Measurements from ENCODE around the gene PSME1. TPM values are rescaled to one million over a fixed set of nuclear protein-coding genes. Genes with fewer than 3 reads are reported as not detected.

The PSME1 gene
- 61.7 TPM for polyA plus RNA-seq (2013, experiment 1 of 2)
- 61.2 TPM for polyA plus RNA-seq (2013, experiment 2 of 2)

DNA sequence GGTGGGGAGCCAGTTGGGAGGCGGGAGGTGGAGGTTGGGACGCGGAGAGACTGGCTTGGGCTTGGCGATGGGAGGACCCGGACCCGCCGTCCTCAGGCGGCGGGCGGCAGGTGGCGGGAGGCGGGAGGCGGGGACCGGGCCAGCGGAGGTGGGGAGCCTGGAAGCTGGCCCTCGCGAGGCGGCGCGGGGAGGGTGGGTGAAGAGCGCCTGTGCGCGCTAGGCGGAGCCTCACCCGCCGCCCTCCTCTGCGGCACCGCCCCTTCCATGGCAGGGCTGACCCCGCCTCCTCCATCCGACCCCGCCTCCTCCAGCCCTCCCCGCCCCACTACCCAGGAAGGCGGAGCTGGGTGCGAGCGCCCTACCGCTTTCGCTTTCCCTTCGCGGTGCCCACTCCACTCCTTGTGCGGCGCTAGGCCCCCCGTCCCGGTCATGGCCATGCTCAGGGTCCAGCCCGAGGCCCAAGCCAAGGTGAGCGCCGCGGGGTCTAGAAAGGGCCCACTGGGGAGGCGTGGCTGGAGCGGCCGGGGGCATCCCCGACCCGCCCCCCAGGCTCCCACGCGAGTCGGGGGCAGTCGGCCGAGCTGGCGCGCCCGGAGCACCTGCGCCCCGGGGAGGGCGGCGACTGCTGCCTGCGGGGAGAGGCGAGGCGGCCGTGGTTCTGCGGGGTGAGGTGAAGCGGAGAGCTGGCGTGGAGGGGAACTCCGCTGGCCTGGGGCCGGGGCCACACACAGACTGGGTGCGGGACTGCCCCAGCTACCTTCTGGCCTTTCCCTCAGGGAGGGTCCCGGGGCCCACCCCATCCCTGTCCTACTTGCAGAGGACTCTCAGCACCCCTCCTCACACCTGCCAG, at the start of gene PSME1:
PSME1 (plus strand) TSS at position 361 of the 850 bp plus-strand sequence; CDS start at position 430, 69 bp downstream.
- peak within 1 kb of the TSS; percentile 73 for H2BK5ac ChIP-seq (ENCODE audit: low read length)
- H2AK5ac ChIP-seq (ENCODE audit: low read depth, low read length), result peak within 1 kb of the TSS; percentile 79
- H2BK120ac ChIP-seq (ENCODE audit: low read depth, low read length), result no peak within 1 kb of the TSS
- peak; percentile 85 for DNase-seq (ENCODE audit: low spot score)
- peak within 1 kb of the TSS; percentile 87 to 94 for H3K4me3 ChIP-seq (ENCODE audit: low read length in 2 of 2)
- no peak within 1 kb of the TSS for H3K4ac ChIP-seq (ENCODE audit: low read length)
- H3K27me3 ChIP-seq (ENCODE audit: control insufficient read depth in 3 of 3, insufficient read depth in 3 of 3, low read depth in 1 of 3, low read length in 3 of 3), result no peaks in the 10 kb centered on the region
- peak within 1 kb of the TSS; percentile 83 for H2BK15ac ChIP-seq (ENCODE audit: low read length)
- peak within 1 kb of the TSS; percentile 100 for H3K18ac ChIP-seq (ENCODE audit: low read length)
- H2BK12ac ChIP-seq (ENCODE audit: low read length), result no peak within 1 kb of the TSS
- H4K91ac ChIP-seq (ENCODE audit: low read depth, low read length, poor library complexity), result peak within 1 kb of the TSS; percentile 90
- H3K9ac ChIP-seq (ENCODE audit: low read depth, low read length, poor library complexity), result peak within 1 kb of the TSS; percentile 96
- H2AFZ ChIP-seq (ENCODE audit: low read length), result peak within 1 kb of the TSS; percentile 95
- H3K27ac ChIP-seq (replicated peaks; ENCODE audit: low read length), result no peak within 1 kb of the TSS
- no CpG with 5 or more reads among the region's 75 CpGs for WGBS, 2 donors (ENCODE audit: extremely low coverage in 2 of 2, insufficient read length in 2 of 2, insufficient replicate concordance in 1 of 2)
- peak within 1 kb of the TSS; percentile 93 for H4K8ac ChIP-seq (ENCODE audit: low read depth, low read length)
- no peaks in the 10 kb centered on the region for H3K9me3 ChIP-seq (replicated peaks in 1 of 2; ENCODE audit: control insufficient read depth in 2 of 2, insufficient read depth in 1 of 2, low read depth in 1 of 2, low read length in 2 of 2)
- peaks cover 11 to 12% of the 10 kb centered on the region in 2 donors for H3K4me1 ChIP-seq (ENCODE audit: control insufficient read depth in 2 of 2, insufficient read depth in 1 of 2, low read depth in 1 of 2, low read length in 2 of 2)
- H3K79me1 ChIP-seq (ENCODE audit: low read depth, low read length), result peaks cover 5% of the 10 kb centered on the region
- peaks cover 19 to 32% of the 10 kb centered on the region in 2 donors for H3K36me3 ChIP-seq (replicated peaks in 1 of 2; ENCODE audit: control insufficient read depth in 2 of 2, insufficient read depth in 2 of 2, low read length in 2 of 2)
- peak within 1 kb of the TSS; percentile 98 for H3K14ac ChIP-seq (ENCODE audit: low read length)
- peak within 1 kb of the TSS; percentile 90 for H3K4me2 ChIP-seq (ENCODE audit: insufficient read depth, low read length, poor library complexity, severe bottlenecking)
- peak within 1 kb of the TSS; percentile 75 for H3K23ac ChIP-seq (ENCODE audit: low read depth, low read length, poor library complexity)

DNA sequence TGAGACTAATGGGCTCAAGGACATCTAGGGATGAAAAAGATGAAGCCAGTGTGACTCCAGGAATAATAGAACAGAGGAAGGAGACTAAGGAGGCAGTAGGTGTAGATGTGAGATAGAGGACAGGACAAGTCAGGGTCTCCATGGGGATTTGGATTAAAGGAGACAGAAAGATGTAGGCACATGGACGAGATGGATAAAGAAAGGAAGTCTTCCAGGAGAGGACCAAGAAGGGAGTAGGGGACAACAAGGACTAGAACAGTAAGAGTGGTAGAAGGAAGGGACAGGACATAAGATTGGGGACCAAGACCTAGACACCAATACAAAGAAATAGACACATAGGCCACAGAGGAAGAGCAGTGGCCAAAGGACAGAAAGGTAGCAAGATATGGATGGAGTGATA, 49.0 kb upstream of the PSME1 start:
- Histone ChIP-seq H3K4ac (ENCODE audit: low read length) (no peak overlapping the region), H3K9me3 (replicated peaks in 1 of 2; ENCODE audit: control insufficient read depth in 2 of 2, insufficient read depth in 1 of 2, low read depth in 1 of 2, low read length in 2 of 2) (peaks cover 0 to 5% of the 10 kb centered on the region in 2 donors), H3K9ac (ENCODE audit: low read depth, low read length, poor library complexity) (no peak overlapping the region), H3K18ac (ENCODE audit: low read length) (no peak overlapping the region), H3K27me3 (ENCODE audit: control insufficient read depth in 3 of 3, insufficient read depth in 3 of 3, low read depth in 1 of 3, low read length in 3 of 3) (peaks cover 0 to 43% (median 12%) of the 10 kb centered on the region in 3 experiments), H3K79me1 (ENCODE audit: low read depth, low read length) (no peaks in the 10 kb centered on the region), H3K27ac (replicated peaks; ENCODE audit: low read length) (no peak overlapping the region), H3K36me3 (replicated peaks in 1 of 2; ENCODE audit: control insufficient read depth in 2 of 2, insufficient read depth in 2 of 2, low read length in 2 of 2) (no peaks in the 10 kb centered on the region), H2AFZ (ENCODE audit: low read length) (no peak overlapping the region), H2BK120ac (ENCODE audit: low read depth, low read length) (no peak overlapping the region), H2BK12ac (ENCODE audit: low read length) (no peak overlapping the region), H3K14ac (ENCODE audit: low read length) (no peak overlapping the region), H3K23ac (ENCODE audit: low read depth, low read length, poor library complexity) (no peak overlapping the region), H3K4me3 (ENCODE audit: low read length in 2 of 2) (no peak overlapping the region), H2AK5ac (ENCODE audit: low read depth, low read length) (no peak overlapping the region), H2BK5ac (ENCODE audit: low read length) (no peak overlapping the region), H4K91ac (ENCODE audit: low read depth, low read length, poor library complexity) (no peak overlapping the region), H3K4me1 (ENCODE audit: control insufficient read depth in 2 of 2, insufficient read depth in 1 of 2, low read depth in 1 of 2, low read length in 2 of 2) (peaks cover 3 to 6% of the 10 kb centered on the region in 2 donors), H2BK15ac (ENCODE audit: low read length) (no peak overlapping the region), H4K8ac (ENCODE audit: low read depth, low read length) (no peak overlapping the region), H3K4me2 (ENCODE audit: insufficient read depth, low read length, poor library complexity, severe bottlenecking) (no peak overlapping the region)
- WGBS, 2 donors (ENCODE audit: extremely low coverage in 2 of 2, insufficient read length in 2 of 2, insufficient replicate concordance in 1 of 2), result no CpG with 5 or more reads among the region's 1 CpG
- DNase-seq (ENCODE audit: low spot score), result no peak

DNA sequence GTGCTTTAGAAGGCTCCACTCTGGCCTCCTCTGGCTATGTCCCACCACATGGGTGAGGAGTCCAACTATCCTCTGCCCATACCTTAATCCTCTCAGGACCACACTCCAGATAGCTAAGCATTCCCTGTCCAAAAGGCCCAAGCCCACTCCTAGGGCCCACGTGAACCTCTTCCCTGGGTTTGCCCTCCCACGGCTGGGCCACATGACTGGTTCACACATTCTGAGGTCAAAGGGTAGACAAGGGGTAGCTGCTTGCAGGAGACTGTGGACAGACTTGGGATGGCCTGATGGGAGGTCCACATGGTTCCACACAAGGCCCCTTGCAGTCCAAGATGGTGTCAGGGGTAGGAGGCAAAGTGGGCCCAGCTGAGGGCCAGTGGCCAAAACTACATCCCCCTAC, 47.9 kb upstream of the PSME1 start:
- peaks cover 0 to 32% (median 3%) of the 10 kb centered on the region in 3 experiments for H3K27me3 ChIP-seq (ENCODE audit: control insufficient read depth in 3 of 3, insufficient read depth in 3 of 3, low read depth in 1 of 3, low read length in 3 of 3)
- no peak overlapping the region for H2BK5ac ChIP-seq (ENCODE audit: low read length)
- no peak overlapping the region for H4K8ac ChIP-seq (ENCODE audit: low read depth, low read length)
- H3K4me1 ChIP-seq (ENCODE audit: control insufficient read depth in 2 of 2, insufficient read depth in 1 of 2, low read depth in 1 of 2, low read length in 2 of 2), result peaks cover 3 to 6% of the 10 kb centered on the region in 2 donors
- H3K23ac ChIP-seq (ENCODE audit: low read depth, low read length, poor library complexity), result no peak overlapping the region
- H3K4me2 ChIP-seq (ENCODE audit: insufficient read depth, low read length, poor library complexity, severe bottlenecking), result no peak overlapping the region
- H3K18ac ChIP-seq (ENCODE audit: low read length), result no peak overlapping the region
- no peaks in the 10 kb centered on the region for H3K9me3 ChIP-seq (replicated peaks in 1 of 2; ENCODE audit: control insufficient read depth in 2 of 2, insufficient read depth in 1 of 2, low read depth in 1 of 2, low read length in 2 of 2)
- H3K79me1 ChIP-seq (ENCODE audit: low read depth, low read length), result no peaks in the 10 kb centered on the region
- no peak overlapping the region for H2AK5ac ChIP-seq (ENCODE audit: low read depth, low read length)
- H3K36me3 ChIP-seq (replicated peaks in 1 of 2; ENCODE audit: control insufficient read depth in 2 of 2, insufficient read depth in 2 of 2, low read length in 2 of 2), result no peaks in the 10 kb centered on the region
- no peak overlapping the region for H3K27ac ChIP-seq (replicated peaks; ENCODE audit: low read length)
- no peak overlapping the region for H3K14ac ChIP-seq (ENCODE audit: low read length)
- H2BK12ac ChIP-seq (ENCODE audit: low read length), result no peak overlapping the region
- H2BK15ac ChIP-seq (ENCODE audit: low read length), result no peak overlapping the region
- no peak overlapping the region for H3K4me3 ChIP-seq (ENCODE audit: low read length in 2 of 2)
- H4K91ac ChIP-seq (ENCODE audit: low read depth, low read length, poor library complexity), result no peak overlapping the region
- H2BK120ac ChIP-seq (ENCODE audit: low read depth, low read length), result no peak overlapping the region
- DNase-seq (ENCODE audit: low spot score), result no peak
- no CpG with 5 or more reads among the region's 2 CpGs for WGBS, 2 donors (ENCODE audit: extremely low coverage in 2 of 2, insufficient read length in 2 of 2, insufficient replicate concordance in 1 of 2)
- no peak overlapping the region for H2AFZ ChIP-seq (ENCODE audit: low read length)
- no peak overlapping the region for H3K9ac ChIP-seq (ENCODE audit: low read depth, low read length, poor library complexity)
- no peak overlapping the region for H3K4ac ChIP-seq (ENCODE audit: low read length)

DNA sequence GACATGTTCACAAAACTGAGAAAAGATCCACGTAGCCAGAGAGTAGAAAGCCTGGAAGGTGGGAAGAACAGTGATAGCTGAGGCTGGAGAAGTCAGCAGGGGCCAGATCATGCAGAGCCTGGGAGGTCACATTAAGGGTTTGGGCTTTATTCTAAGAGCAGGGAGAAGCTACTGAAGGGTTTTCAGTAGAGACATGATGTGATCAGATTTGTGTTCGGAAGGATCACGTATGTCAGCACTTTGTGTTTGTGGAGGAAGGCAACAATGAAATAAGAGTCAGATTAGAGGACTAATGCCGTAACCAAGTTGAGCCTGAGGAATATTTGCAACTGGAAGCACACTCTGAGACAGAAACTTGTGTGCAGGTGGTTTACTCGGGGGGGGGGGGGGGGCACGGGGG, 46.1 kb upstream of the PSME1 start:
- Histone ChIP-seq H3K4me3 (ENCODE audit: low read length in 2 of 2) (no peak overlapping the region), H3K9me3 (replicated peaks in 1 of 2; ENCODE audit: control insufficient read depth in 2 of 2, insufficient read depth in 1 of 2, low read depth in 1 of 2, low read length in 2 of 2) (no peaks in the 10 kb centered on the region), H3K14ac (ENCODE audit: low read length) (no peak overlapping the region), H2BK12ac (ENCODE audit: low read length) (no peak overlapping the region), H3K9ac (ENCODE audit: low read depth, low read length, poor library complexity) (no peak overlapping the region), H2BK120ac (ENCODE audit: low read depth, low read length) (no peak overlapping the region), H3K23ac (ENCODE audit: low read depth, low read length, poor library complexity) (no peak overlapping the region), H3K18ac (ENCODE audit: low read length) (no peak overlapping the region), H3K4ac (ENCODE audit: low read length) (no peak overlapping the region), H3K79me1 (ENCODE audit: low read depth, low read length) (no peaks in the 10 kb centered on the region), H3K4me1 (ENCODE audit: control insufficient read depth in 2 of 2, insufficient read depth in 1 of 2, low read depth in 1 of 2, low read length in 2 of 2) (peaks cover 6 to 10% of the 10 kb centered on the region in 2 donors), H4K8ac (ENCODE audit: low read depth, low read length) (no peak overlapping the region), H3K36me3 (replicated peaks in 1 of 2; ENCODE audit: control insufficient read depth in 2 of 2, insufficient read depth in 2 of 2, low read length in 2 of 2) (no peaks in the 10 kb centered on the region), H3K4me2 (ENCODE audit: insufficient read depth, low read length, poor library complexity, severe bottlenecking) (no peak overlapping the region), H3K27me3 (ENCODE audit: control insufficient read depth in 3 of 3, insufficient read depth in 3 of 3, low read depth in 1 of 3, low read length in 3 of 3) (peaks cover 0 to 14% (median 0%) of the 10 kb centered on the region in 3 experiments), H2BK15ac (ENCODE audit: low read length) (no peak overlapping the region), H2AK5ac (ENCODE audit: low read depth, low read length) (no peak overlapping the region), H2BK5ac (ENCODE audit: low read length) (no peak overlapping the region), H4K91ac (ENCODE audit: low read depth, low read length, poor library complexity) (no peak overlapping the region), H2AFZ (ENCODE audit: low read length) (no peak overlapping the region), H3K27ac (replicated peaks; ENCODE audit: low read length) (no peak overlapping the region)
- WGBS, 2 donors (ENCODE audit: extremely low coverage in 2 of 2, insufficient read length in 2 of 2, insufficient replicate concordance in 1 of 2), result no CpG with 5 or more reads among the region's 6 CpGs
- no peak for DNase-seq (ENCODE audit: low spot score)

All from neuronal stem cell (in vitro differentiated cells).